Measurements from ENCODE around the gene LRP1B.

LRP1B gene

DNA sequence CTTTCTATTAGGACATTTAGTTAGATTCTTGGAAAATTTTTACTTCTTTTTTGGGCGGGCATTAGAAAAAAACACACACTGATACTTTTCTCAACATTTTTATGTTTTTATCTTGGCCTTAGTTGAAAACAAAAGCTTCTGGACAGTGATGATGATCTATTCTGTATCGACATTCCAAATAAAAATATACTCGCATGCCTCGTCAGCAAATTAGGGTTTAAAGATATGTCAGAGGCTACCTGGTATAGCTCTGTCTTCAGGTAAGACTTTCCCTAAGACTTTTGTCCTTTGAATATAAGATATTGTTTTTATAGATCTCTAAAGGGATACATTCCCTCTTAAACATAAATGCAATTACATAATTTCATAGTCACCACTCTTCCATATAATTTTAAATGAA lies 816.8 kb downstream of the LRP1B start:
- no peak overlapping the region for H3K4me3 ChIP-seq (ENCODE audit: low read depth in 1 of 2, low read length in 1 of 2)

DNA sequence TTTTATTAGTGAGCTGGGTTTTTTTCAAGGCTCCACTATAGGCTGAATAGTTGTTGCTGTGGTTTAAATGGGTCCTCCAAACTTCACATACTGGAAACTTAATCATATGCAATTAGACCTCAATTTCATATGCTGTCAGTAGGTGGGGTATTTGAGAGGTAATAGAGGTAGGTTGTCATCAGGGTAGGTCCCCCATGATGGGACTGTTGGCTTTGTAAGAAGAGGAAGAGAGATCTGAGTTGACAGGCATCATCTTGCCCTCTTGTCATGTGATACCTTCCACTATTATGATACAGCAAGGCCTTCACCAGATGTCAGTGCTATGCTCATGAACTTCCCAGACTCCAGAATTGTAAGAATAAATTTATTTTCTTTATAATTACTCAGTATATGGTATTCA lies 819.4 kb downstream of the LRP1B start:
- H3K4me1 ChIP-seq (ENCODE audit: control insufficient read depth in 1 of 2, insufficient read depth in 1 of 2, low read depth in 1 of 2, low read length in 1 of 2): no peaks in the 10 kb centered on the region
- no peaks in the 10 kb centered on the region for H3K27me3 ChIP-seq
- no peak overlapping the region for H3K27ac ChIP-seq
- TF ChIP-seq, protein P1, sequence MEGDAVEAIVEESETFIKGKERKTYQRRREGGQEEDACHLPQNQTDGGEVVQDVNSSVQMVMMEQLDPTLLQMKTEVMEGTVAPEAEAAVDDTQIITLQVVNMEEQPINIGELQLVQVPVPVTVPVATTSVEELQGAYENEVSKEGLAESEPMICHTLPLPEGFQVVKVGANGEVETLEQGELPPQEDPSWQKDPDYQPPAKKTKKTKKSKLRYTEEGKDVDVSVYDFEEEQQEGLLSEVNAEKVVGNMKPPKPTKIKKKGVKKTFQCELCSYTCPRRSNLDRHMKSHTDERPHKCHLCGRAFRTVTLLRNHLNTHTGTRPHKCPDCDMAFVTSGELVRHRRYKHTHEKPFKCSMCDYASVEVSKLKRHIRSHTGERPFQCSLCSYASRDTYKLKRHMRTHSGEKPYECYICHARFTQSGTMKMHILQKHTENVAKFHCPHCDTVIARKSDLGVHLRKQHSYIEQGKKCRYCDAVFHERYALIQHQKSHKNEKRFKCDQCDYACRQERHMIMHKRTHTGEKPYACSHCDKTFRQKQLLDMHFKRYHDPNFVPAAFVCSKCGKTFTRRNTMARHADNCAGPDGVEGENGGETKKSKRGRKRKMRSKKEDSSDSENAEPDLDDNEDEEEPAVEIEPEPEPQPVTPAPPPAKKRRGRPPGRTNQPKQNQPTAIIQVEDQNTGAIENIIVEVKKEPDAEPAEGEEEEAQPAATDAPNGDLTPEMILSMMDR (IDR thresholded peaks at IDR 0.05): no peak
- no peak overlapping the region for H3K4me3 ChIP-seq (ENCODE audit: low read depth in 1 of 2, low read length in 1 of 2)
- H3K9me3 ChIP-seq: no peaks in the 10 kb centered on the region
- no peaks in the 10 kb centered on the region for H3K36me3 ChIP-seq

More for the DNA sequence above, 816.8 kb downstream of the LRP1B start:
- no peaks in the 10 kb centered on the region for H3K4me1 ChIP-seq (ENCODE audit: control insufficient read depth in 1 of 2, insufficient read depth in 1 of 2, low read depth in 1 of 2, low read length in 1 of 2)
- no peaks in the 10 kb centered on the region for H3K36me3 ChIP-seq
- TF ChIP-seq, protein P1 (IDR thresholded peaks at IDR 0.05): no peak
- H3K27me3 ChIP-seq: no peaks in the 10 kb centered on the region
- H3K9me3 ChIP-seq: no peaks in the 10 kb centered on the region
- no peak overlapping the region for H3K27ac ChIP-seq

DNA sequence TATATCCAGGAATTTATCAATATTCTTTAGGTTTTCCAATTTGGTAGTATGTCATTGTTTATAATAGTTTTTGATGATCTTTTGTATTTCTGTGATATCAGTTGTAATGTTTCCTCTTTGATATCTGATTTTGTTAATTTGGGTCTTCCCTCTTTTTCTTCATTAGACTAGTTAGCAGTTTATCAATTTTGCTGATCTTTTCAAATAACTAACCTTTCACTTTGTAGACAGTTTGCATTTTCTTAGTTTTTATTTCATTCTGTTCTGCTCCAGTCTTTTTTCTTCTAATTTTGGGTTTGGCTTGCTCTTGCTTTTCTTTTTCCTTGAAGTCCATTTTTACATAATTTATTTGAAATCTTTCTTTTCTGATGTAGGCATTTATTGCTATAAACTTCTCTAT lies 824.4 kb downstream of the LRP1B start:
- Histone ChIP-seq H3K9me3 (no peaks in the 10 kb centered on the region), H3K4me1 (ENCODE audit: control insufficient read depth in 1 of 2, insufficient read depth in 1 of 2, low read depth in 1 of 2, low read length in 1 of 2) (no peaks in the 10 kb centered on the region), H3K36me3 (no peaks in the 10 kb centered on the region), H3K4me3 (ENCODE audit: low read depth in 1 of 2, low read length in 1 of 2) (no peak overlapping the region), H3K27ac (no peak overlapping the region), H3K27me3 (no peaks in the 10 kb centered on the region)
- TF ChIP-seq, protein P1 (IDR thresholded peaks at IDR 0.05): no peak

DNA sequence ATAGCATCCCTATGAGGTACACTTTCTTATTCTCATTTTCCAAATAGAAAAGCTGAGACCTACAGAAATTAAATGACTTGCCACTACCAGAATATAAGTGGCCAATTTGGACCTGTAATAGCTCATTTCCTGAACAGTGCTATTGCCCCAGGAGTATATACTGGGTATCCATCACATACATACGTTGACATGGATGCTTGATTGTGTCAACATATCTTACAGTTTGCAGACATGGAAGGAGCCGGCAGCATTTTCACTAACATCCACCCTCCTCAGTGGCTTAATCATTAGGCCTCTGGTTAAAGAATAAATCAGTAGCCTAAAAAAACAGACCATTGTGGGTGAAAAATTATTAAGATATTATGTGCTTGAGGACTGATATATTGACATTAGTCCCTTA lies 829.3 kb downstream of the LRP1B start:
- Histone ChIP-seq H3K4me3 (ENCODE audit: low read depth in 1 of 2, low read length in 1 of 2) (no peak overlapping the region), H3K27me3 (no peaks in the 10 kb centered on the region), H3K4me1 (ENCODE audit: control insufficient read depth in 1 of 2, insufficient read depth in 1 of 2, low read depth in 1 of 2, low read length in 1 of 2) (no peaks in the 10 kb centered on the region), H3K36me3 (no peaks in the 10 kb centered on the region), H3K27ac (no peak overlapping the region), H3K9me3 (no peaks in the 10 kb centered on the region)
- TF ChIP-seq, protein P1 (IDR thresholded peaks at IDR 0.05): no peak

DNA sequence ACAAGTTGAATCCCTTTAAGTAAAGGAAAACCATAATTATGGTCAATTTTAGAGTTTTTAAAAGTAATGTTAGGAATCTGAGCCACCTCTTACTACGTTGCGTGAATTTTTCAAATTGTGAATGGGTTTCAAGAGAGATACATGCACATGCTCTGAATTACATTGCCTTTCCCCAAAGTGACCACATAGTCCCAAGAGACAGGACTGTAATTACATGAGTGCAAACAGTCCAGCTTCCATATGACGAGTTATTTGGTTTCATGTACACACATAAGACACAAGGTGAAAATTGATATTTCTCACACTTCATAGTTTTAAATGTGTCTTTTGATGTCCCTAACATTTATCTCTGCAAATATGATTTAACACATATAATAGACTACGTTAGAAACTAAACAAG lies 850.8 kb downstream of the LRP1B start:
- no peaks in the 10 kb centered on the region for H3K4me1 ChIP-seq (ENCODE audit: control insufficient read depth in 1 of 2, insufficient read depth in 1 of 2, low read depth in 1 of 2, low read length in 1 of 2)
- TF ChIP-seq, protein P1 (IDR thresholded peaks at IDR 0.05): no peak
- H3K9me3 ChIP-seq: no peaks in the 10 kb centered on the region
- no peaks in the 10 kb centered on the region for H3K36me3 ChIP-seq
- no peak overlapping the region for H3K27ac ChIP-seq
- no peak overlapping the region for H3K4me3 ChIP-seq (ENCODE audit: low read depth in 1 of 2, low read length in 1 of 2)
- H3K27me3 ChIP-seq: no peaks in the 10 kb centered on the region

DNA sequence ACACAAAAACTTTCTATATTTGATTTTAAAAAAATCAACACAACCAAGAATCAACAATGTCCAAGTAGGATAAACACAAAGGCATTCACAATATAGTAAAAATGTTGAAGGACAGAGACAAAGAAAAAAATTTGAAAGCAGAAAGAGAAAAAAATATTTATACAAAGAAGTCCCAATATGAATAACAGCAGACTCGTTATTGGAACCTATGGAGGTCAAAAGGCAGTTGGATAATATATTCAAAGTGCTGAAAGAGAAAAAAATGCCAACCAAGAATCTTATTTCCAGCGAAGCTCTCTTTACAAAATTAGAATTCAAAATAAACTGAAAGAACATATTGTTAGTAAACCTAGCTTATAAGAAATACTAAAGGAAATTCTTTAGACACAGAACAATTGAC lies 859.5 kb downstream of the LRP1B start:
- TF ChIP-seq, protein P1 (IDR thresholded peaks at IDR 0.05): no peak
- Histone ChIP-seq H3K27ac (no peak overlapping the region), H3K4me1 (ENCODE audit: control insufficient read depth in 1 of 2, insufficient read depth in 1 of 2, low read depth in 1 of 2, low read length in 1 of 2) (no peaks in the 10 kb centered on the region), H3K27me3 (no peaks in the 10 kb centered on the region), H3K36me3 (no peaks in the 10 kb centered on the region), H3K4me3 (ENCODE audit: low read depth in 1 of 2, low read length in 1 of 2) (no peak overlapping the region), H3K9me3 (no peaks in the 10 kb centered on the region)

Data from neutrophil (primary cell).